ENCODE data around the gene ILKAP. TPM values are rescaled to one million over a fixed set of nuclear protein-coding genes. Genes with fewer than 3 reads are reported as not detected.

The ILKAP gene, protein sequence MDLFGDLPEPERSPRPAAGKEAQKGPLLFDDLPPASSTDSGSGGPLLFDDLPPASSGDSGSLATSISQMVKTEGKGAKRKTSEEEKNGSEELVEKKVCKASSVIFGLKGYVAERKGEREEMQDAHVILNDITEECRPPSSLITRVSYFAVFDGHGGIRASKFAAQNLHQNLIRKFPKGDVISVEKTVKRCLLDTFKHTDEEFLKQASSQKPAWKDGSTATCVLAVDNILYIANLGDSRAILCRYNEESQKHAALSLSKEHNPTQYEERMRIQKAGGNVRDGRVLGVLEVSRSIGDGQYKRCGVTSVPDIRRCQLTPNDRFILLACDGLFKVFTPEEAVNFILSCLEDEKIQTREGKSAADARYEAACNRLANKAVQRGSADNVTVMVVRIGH
- 20.5 and 20.7 TPM in 2 replicates for total RNA-seq (2014; rRNA removed; shearing (Covaris generic))

GRCh38 chr2:238203094-238203972, at the start of gene ILKAP:
Gene ILKAP (minus strand): TSS chr2:238203695. CDS start chr2:238203553, 142 bp downstream.
- peak; percentile 84 for DNase-seq (ENCODE audit: low read depth)

DNA sequence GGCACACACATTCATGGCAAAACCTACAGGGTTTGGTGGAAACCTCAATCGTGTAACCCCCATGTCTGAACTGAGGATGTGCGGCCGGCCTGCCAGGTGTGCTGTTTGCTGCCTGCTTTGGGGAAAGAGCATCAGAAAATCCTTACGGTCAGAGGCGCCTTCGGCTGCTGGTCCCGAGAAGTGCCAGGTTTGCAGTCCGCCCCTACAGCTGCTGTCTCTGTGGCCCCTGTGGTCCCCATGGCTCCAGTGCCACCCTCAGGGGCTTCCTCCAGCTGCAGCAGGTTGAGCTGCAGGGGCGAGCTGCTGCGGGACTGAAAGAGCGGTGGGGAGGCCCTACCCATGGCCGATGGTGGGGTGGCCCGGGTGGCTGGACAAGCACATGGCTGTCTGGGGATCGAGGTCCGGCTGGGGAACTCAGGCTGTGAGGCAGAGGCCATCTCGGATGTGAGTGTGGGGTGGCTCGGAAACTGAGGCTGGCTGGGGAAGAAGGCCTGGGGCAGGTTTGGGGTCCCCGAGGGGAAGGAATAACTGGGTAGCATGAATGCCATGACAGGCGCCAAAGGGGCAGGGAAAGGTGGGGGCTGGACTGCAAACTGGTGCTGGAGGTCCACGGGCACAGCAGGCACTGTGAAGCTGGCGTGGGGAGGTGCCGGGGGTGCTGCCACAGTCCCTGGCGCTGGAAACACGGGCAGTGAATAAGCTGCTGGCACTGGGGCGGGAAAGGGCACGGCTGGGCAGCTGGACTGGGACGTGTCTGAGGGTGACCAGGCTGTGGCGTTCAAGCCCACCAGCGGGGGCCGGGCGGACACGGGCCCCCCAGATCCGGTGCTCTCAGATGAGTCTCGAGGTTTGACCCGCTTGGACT, 49.5 kb upstream of the ILKAP start:
- DNase-seq (ENCODE audit: low read depth): no peak

- DNase-seq (ENCODE audit: low read depth): no peak
These were observed 48.5 kb upstream of the ILKAP start for GRCh38 chr2:238251986-238252385.

- DNase-seq (ENCODE audit: low read depth): no peak
These were observed 47.8 kb upstream of the ILKAP start for GRCh38 chr2:238251331-238251730.

DNA sequence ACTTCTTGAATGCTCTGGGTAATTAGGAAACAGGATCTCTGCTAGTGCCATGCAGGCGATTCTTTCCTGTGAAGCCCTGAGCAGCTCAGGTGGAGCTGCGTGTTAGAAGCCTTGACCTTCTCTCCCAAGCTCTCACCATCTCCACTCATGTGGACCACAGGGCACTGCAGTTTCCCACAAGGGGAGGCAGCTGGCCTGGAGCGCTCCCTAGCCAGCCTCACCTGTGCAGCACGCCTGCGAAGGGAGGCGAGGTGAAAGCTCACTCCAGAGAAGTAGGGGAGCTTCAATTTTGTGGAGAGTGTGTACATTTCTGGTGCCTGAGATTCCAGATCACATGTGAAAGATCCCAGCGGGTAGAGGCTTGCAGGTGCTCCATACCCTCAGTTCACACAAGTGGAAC, 47.4 kb upstream of the ILKAP start:
- no peak for DNase-seq (ENCODE audit: low read depth)

- no peak for DNase-seq (ENCODE audit: low read depth)
These were observed 44.5 kb upstream of the ILKAP start for GRCh38 chr2:238247841-238248453.

DNA sequence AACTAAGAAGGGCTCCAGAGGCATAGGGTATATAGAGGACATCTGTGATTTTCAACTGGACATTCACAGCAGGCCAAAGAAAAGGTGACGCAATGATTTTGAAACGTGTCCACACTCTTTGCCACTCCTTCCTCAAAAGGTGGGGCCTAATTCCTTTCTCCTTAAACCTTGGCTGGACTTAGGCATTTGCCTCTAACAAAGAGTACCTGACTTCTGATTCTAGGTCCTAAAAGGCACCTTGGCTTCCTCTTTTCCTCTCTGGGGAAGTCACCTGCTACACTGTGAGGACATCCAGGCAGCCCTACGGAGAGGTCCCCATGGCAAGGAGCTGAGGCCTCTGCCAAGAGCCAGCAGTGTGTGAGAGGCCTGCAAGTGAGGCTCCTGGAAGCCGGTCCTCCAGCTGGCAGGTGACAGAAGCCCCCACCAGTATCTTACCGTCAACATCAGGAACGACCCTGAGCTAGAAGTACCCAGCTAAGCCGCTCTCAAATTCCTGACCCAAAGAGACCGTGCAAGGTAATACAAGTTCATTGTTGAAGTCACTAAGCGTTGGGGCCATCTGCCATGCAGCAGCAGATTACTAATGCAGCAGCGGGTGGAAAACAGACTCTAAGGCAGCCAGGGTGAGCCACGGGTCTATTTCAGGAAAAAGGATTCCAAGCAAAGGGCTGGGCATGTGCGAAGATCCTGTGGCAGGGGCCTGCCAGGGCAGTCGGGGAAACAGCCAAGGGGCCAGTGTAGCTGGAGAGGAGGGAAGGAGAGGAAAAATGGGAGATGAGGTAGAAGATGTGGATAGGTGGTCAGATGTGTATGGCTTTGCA, 43.7 kb upstream of the ILKAP start:
- no peak for DNase-seq (ENCODE audit: low read depth)

GRCh38 chr2:238244151-238244550, 40.7 kb upstream of the ILKAP start:
- DNase-seq (ENCODE audit: low read depth): no peak

DNA sequence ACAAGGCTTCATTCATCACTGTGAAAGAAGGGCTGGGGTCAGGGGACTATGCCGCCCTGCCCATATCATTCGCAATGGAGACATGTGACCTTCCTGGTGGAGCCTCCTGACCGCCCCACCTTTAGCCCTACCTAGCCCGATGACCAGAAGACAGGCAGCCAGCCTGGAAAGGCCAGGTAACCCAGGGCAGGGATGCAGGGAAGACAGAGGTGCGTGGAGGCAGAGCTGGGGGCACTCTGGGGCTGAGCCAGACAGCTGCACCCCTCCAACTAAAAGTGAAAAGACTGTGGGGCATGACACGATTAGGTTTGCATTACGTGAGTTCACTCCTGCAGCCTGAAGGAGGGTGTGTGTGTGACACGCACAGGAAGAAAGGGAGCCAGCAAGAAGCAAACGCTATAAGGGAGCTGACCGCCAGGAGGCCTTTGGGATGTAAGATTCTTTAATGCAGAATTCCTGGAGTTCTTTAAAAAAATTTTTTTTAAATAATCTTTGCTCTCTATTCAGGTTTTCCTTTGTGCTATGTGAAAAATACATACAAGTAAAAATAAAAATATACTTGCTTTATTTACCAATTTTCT, 40.1 kb upstream of the ILKAP start:
- no peak for DNase-seq (ENCODE audit: low read depth)

- DNase-seq (ENCODE audit: low read depth): peak; percentile 56
These were observed 39.4 kb upstream of the ILKAP start for GRCh38 chr2:238242731-238243495.

GRCh38 chr2:238241970-238242369, 38.5 kb upstream of the ILKAP start:
- no peak for DNase-seq (ENCODE audit: low read depth)

DNA sequence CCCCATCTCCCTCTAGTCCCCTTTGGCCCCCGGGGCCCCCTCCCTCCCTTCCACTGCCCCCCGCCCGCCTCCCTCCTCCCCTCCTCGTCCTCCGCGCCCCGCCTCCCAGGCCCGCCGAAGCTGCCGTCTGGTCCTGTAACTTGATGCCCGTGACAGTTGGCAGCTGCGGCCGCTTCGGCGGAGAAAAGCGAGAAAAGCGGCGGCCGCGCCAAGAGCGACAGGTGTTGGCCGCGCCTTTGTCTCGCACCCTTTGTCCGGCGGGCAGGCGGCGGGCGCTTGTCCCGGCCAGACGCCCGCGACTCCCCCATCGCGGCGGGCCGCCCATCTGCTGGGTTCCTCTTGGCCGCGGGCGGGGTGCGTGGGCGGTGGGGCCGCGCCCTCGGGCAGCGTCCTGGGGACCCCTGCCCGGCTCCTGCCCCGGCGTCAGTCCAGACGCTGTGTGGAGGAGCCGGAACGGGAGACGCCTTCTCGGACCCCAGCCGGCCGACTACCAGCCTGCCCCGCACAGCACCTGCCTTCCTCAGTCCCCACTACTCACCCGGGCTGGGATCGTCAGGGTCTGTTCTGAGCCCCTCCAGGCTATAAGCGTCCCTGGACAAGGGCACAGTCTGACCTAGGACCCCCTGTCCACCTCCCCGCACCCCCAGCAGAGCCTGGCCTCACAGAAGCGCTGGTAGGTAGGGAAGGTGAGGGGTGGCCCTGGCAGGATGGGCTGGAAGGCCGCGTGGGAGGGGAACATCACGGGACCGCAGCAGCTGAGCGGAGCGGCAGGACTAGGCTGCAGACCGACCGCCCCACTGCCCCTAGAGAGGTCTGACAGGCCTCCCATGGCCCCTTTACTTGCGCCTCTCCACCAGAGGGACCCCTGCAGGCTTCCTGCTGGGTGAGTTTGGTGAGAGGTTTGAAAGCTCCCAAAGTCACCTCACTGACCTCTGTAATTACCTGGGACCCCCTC, 37.5 kb upstream of the ILKAP start:
- no peak for DNase-seq (ENCODE audit: low read depth)

DNA sequence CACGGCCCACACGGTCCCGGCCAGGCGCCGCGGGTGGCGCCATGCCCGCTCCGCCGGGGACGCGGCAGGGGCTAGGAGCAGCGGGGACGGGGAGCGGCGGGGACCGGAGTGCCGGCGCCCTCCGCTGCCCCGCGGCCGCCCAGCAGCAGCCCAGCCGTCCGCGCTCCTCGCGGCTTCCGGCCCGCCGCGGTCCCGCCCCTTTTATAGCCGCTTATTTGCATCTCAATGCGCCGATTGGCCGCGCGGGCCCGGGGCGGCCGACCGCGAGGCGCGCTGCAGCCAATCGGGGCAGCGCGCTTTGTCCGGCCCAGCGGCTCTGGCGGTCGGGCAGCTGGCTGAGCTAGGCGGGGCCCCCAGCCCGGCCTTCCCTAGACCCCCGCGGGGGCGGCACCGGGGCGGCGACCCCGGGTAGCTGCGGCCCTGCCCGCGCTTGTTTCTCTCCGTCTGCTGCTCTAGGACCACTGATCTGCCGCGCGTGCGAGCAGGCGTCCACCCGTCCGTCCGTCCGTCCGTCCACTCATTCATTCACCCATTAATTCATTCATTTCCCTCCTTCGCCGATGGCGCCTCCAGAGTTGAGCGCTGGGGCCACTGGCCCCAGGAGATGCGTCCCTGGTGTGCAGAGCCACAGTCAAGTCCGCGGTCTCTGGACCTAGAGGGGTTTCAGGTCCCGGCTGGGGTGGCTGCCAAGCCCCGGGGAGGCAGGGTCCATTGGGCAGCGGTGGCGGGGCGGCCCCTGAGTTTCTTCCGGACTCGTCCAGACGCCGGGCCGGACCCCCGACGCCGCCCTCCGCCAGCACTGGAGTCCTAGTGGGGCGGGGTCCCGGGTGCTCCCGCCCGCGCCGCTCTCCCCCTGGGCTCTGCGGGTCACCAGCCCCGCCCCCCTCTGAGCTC, 36.6 kb upstream of the ILKAP start, which contains the start of gene HES6:
HES6 (minus strand) TSS at position 176 of the 894 bp plus-strand sequence; CDS start at position 43, 133 bp downstream.
- peak; percentile 89 for DNase-seq (ENCODE audit: low read depth)

- DNase-seq (ENCODE audit: low read depth): no peak
These were observed 36.0 kb upstream of the ILKAP start for GRCh38 chr2:238239543-238239862.

GRCh38 chr2:238238766-238239542, 35.5 kb upstream of the ILKAP start:
- peak; percentile 21 for DNase-seq (ENCODE audit: low read depth)

DNA sequence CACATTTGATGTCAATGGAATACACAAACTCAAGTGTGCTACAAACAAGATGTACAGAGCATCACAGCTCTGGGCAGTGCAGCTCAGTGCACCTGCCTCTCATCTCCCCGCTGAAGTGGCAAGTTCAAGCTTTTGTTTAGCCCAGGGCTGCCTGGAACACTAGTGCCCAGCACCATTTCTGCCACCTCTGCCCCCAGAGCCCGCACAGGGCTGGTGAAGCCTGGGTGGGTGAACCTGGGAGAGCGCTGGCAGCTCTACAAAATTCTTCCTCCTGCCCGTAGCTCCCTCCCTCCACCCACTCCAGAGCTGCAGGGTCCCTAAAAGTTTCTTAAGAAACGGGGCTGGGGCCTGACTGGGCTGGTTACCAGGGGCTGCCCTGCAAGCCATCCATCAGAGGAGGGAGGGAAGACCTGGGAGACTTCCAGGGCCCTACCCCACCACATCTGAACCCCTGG, 34.8 kb upstream of the ILKAP start:
- DNase-seq (ENCODE audit: low read depth): no peak

Data from RPMI7951 (cell line).